HL-60/S4 treated with phorbol 12-myristate 13-acetate at 8.2 ng/mL for 4 days and 3 days (cell line): ENCODE data around the gene HSPG2.
"Not testable (repeated sequence)": the region's sequence is repeated elsewhere in the genome, so short reads cannot be mapped to it uniquely, and the experiment has no call there.

Experiments
- in situ Hi-C: fragments of 300-500 bp; cut with MboI; formaldehyde crosslinking; loops from 2 replicates; pipeline ENCODE4 v1.15.0; 2022; ENCODE audit warnings: low sequenced_read_pairs

The HSPG2 gene

GRCh38 chr1:21914880-21915640 lies 22.1 kb downstream of the HSPG2 start:
- in situ Hi-C loops, result no loop called here

- in situ Hi-C loops, result no loop called here
Observed at GRCh38 chr1:21914450-21914849, 22.7 kb downstream of the HSPG2 start.

GRCh38 chr1:21913763-21914162 lies 23.3 kb downstream of the HSPG2 start:
- in situ Hi-C loops, result no loop called here

- in situ Hi-C loops, result no loop called here
Observed at GRCh38 chr1:21913258-21913657, 23.9 kb downstream of the HSPG2 start.

- in situ Hi-C loops, result no loop called here
Observed at GRCh38 chr1:21912038-21912758, 24.9 kb downstream of the HSPG2 start.

- in situ Hi-C loops, result no loop called here
Observed at GRCh38 chr1:21911205-21912001, 25.7 kb downstream of the HSPG2 start.

- in situ Hi-C loops, result no loop called here
Observed at GRCh38 chr1:21910558-21911204, 26.4 kb downstream of the HSPG2 start.

- in situ Hi-C loops, result no loop called here
Observed at GRCh38 chr1:21909787-21910503, 27.2 kb downstream of the HSPG2 start.

GRCh38 chr1:21909286-21909759 lies 27.8 kb downstream of the HSPG2 start:
- in situ Hi-C loops, result no loop called here

GRCh38 chr1:21907737-21908534 lies 29.2 kb downstream of the HSPG2 start:
- in situ Hi-C loops, result not testable (repeated sequence)

GRCh38 chr1:21907079-21907418 lies 30.1 kb downstream of the HSPG2 start:
- in situ Hi-C loops, result no loop called here

GRCh38 chr1:21906173-21907078 lies 30.7 kb downstream of the HSPG2 start:
- in situ Hi-C loops, result no loop called here

GRCh38 chr1:21904704-21905520 lies 32.2 kb downstream of the HSPG2 start:
- in situ Hi-C loops, result no loop called here

- in situ Hi-C loops, result no loop called here
Observed at GRCh38 chr1:21904454-21904703, 32.7 kb downstream of the HSPG2 start.

GRCh38 chr1:21903638-21904453 lies 33.3 kb downstream of the HSPG2 start:
- in situ Hi-C loops, result no loop called here

- in situ Hi-C loops, result no loop called here
Observed at GRCh38 chr1:21902026-21903012, 34.8 kb downstream of the HSPG2 start.
